ENCODE results near the gene DDX28. TPM values are rescaled to one million over a fixed set of nuclear protein-coding genes. Genes with fewer than 3 reads are reported as not detected.

DDX28 gene, protein sequence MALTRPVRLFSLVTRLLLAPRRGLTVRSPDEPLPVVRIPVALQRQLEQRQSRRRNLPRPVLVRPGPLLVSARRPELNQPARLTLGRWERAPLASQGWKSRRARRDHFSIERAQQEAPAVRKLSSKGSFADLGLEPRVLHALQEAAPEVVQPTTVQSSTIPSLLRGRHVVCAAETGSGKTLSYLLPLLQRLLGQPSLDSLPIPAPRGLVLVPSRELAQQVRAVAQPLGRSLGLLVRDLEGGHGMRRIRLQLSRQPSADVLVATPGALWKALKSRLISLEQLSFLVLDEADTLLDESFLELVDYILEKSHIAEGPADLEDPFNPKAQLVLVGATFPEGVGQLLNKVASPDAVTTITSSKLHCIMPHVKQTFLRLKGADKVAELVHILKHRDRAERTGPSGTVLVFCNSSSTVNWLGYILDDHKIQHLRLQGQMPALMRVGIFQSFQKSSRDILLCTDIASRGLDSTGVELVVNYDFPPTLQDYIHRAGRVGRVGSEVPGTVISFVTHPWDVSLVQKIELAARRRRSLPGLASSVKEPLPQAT
- 15.1 and 19.6 TPM in 2 replicates for total RNA-seq (2014; rRNA removed; shearing (Covaris generic))

- peak; percentile 87 for DNase-seq (ENCODE audit: low spot score)
These were observed at the start of gene DDX28, which contains the start of gene DUS2 for GRCh38 chr16:68022728-68023537. Gene DDX28, minus strand, starts transcription at chr16:68023232. Its CDS starts 30 bp downstream, at chr16:68023202. Gene DUS2, plus strand, starts transcription at chr16:68023284. Its CDS starts 14,740 bp downstream, at chr16:68038024.

- DNase-seq (ENCODE audit: low spot score): no peak
These were observed 49.1 kb upstream of the DDX28 start for GRCh38 chr16:68072038-68072695.

- DNase-seq (ENCODE audit: low spot score): no peak
These were observed 48.5 kb upstream of the DDX28 start for GRCh38 chr16:68071518-68071901.

- DNase-seq (ENCODE audit: low spot score): no peak
These were observed 47.9 kb upstream of the DDX28 start for GRCh38 chr16:68070806-68071517.

DNA sequence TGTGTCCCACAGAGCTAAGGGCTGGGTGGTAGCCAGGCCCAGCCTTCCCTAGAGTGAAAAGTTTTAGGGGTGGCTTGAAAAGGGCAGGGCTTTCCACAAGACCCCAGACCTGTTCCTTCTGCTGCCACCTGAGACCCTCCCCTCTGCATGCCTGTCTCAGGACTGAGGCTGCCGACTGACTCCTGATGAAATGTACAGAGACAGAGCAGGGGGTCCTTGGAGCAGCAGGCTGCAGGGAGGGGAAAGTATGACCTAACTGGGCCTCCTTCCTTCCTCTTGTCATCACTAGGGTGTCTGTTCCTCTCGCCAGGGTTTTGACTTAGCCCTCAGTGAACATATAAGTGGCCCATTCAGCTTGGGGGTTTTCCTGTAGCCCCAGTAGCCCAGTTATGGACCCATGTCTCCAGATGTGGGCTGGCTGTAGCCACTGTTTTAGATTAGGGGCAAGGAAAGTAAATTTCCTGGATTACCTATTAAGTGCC lies 47.3 kb upstream of the DDX28 start:
- DNase-seq (ENCODE audit: low spot score): no peak

DNA sequence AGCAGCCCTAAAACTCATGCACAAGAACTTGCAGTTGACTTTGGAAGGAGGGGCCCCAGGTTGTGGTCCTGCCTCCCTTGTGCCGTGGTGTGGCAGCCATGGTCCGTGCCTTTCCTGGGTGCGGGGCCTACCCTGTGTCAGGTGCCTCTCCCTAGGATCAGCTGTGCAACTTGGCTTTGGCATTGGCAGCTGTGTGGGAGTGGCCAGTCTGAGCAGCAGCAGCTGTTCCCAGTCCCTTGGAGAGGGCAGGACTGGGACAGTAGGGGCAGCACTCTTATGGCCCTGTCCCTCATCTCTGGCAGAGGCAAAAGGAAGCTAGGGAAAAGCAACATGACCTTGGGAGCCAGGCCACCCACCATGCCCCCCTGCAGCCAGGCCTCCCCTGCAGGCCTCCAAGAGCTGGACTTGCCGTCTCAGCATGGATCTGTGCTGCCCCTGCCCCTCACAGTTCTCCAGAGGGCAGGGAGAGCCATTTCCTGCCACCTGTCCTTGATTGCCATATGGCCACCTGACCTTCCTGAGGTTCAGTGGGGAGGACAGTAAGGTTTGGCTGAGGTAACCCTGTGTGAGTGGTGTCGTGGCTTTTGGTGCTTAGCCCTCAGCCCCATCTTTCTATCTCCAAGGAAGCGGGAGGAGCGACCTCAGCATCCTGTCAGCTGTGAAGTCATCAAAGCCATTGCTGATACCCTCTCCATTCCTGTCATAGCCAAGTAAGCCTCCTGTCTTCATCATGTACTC lies 46.6 kb upstream of the DDX28 start:
- no peak for DNase-seq (ENCODE audit: low spot score)

DNA sequence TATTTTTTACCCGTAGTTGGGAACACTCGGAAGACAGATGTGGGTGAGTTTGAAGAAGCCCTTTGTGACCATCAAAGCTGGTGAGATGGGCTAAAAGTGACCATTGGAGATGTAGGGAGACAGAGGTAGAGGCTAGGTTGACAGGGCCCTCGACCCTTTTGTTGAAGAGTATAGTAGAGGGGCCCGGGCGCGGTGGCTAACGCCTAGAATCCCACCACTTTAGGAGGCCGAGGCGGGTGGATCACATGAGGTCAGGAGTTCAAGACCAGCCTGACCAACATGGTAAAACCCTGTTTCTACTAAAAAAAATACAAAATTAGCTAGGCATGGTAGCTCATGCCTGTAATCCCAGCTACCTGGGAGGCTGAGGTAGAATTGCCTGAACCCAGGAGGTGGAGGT lies 45.9 kb upstream of the DDX28 start:
- DNase-seq (ENCODE audit: low spot score): no peak

DNA sequence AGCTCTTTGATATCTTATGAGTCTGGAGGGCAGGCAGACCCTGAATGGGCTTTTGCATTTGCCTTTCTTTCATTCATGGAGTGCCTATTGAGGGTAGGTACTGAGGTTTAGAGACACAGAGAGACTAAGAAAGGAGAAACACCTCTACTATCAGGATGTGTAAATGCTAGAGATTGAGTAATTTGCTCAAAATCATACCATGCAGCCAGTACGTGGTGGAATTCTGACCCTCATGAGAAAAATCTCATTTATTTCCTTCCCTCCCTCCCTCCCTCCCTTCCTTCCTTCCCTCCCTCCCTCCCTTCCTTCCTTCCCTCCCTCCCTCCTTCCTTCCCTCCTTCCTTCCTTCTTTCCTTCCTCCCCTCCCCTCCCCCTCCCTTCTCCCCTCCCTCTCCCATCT lies 43.7 kb upstream of the DDX28 start:
- no peak for DNase-seq (ENCODE audit: low spot score)

DNA sequence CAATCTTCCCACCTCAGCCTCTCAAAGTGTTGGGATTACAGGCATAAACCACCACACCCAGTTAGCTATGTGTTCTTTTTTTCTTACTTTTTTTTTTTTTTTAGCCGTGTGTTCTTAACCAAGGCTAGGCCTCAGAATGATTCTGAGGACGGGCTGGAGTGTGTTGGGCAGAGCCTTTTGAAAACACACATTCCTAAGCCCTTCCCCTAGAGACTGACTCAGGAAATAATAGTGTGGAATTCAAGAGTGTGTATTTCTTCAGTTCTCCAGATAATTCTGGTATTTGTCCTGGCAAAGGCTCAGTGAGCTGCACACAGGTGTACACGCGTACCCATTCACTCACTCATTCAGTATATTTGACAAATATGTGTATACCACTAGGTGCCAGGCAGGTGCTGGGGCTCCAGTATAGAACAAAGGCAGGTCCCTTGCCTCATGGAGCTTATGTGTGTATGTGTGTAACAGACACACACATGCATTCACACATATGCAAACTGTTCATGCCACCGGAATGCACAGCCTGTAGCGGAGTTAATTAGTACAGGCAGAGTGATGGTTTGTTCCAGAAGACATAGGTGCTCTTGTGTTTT lies 42.8 kb upstream of the DDX28 start:
- no peak for DNase-seq (ENCODE audit: low spot score)

- DNase-seq (ENCODE audit: low spot score): peak; percentile 40
These were observed 41.8 kb upstream of the DDX28 start for GRCh38 chr16:68064791-68065365.

DNA sequence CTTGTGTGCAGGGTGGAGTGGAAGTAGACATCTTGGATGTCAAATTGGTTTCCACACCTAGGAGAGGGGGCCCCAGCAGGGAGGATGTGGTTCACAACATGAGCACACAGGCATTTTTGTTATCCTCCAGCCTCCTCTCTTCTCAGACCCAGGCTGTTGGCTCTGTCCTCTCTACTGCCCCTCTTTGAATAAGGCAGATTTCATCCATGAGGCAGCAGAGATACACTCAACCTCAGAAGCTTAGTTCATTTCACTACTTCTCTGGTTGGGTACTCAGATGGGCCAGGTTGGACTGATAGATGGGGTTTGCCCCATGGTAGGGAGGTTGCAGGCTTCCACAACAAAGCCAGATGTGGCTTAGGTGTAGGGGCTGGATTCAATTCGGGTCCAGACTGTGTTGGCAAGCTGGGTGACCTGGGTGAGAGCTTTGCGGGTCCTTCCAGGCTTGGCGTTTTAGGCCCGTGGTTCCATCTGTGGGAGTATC lies 39.9 kb upstream of the DDX28 start:
- DNase-seq (ENCODE audit: low spot score): no peak

DNA sequence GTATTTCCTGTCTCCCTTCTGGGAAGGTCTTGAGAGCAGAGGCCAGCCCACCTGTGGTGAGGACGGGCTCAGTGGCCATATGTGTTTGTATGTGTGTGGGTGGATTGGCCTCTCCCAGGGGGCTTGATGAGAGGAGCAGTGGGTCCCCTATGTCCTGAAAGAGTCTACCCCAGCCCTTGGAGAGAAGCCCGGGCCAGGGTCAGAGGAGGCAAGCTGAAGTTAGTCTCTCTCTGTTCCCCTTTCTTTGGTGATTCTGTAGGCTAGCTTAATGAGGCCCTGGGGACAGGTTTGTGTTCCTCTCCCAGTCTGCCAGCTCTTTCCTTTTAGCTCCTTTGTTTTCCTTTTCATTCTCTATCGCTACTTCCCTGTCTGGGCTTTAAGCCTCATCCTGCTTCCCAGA lies 38.4 kb upstream of the DDX28 start:
- no peak for DNase-seq (ENCODE audit: low spot score)

DNA sequence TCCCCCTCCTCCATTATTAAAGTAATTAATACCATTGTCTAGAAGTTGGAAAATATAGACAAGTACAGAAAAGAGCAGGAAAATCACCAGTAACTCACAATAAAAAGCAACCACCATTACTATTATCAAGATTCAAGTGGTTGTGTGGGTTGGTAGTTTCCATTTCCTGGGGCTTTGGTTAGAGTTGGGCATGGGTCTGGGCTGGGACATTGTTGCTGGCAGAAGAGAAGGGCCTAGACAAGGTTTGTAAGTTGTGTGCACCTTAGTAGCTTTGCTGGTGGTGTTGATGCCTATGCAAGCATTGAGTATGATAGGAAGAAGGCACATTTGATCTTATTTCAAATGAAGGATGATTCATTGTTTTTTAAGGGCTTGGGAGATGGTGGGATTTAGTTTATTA lies 36.8 kb upstream of the DDX28 start:
- no peak for DNase-seq (ENCODE audit: low spot score)

DNA sequence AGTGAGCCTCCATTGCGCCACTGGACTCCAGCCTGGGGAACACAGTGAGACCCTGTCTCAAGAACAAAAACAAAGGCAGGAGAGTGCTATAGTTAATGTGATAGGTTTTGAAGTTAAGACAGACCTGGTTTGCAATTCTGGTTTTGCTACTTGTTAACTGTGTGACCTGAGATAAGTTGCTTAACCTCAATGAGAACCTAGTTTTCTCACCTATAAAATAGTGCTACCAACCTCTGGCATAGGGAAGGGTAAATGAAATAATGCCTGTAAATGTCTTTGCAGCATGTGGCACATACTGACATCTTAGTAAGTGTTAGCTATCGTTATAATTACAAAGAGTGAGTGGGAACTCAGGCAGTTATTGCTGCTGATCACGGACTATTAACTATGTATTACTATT lies 32.4 kb upstream of the DDX28 start:
- no peak for DNase-seq (ENCODE audit: low spot score)

DNA sequence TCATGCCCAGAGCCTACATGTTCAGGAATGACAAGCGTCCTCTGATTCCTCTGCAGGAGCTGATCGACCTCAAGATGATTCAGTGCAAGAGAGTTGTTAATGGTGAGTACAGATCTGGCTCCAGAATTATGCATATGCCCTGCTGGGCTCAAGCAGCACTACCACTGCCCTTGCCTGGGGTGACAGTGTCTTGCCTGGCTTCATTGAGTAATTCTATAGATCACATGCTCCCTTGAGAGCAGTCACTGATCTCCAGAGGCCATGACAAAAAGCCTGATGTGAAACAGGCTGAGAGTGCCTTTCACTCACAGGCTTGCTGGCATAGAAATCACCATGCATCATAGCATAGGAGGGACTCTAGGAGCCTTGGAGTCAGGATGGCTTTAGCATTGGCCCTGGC lies 26.4 kb upstream of the DDX28 start:
- DNase-seq (ENCODE audit: low spot score): no peak

GRCh38 chr16:68047987-68048386 lies 25.0 kb upstream of the DDX28 start:
- no peak for DNase-seq (ENCODE audit: low spot score)

GRCh38 chr16:68046106-68046505 lies 23.1 kb upstream of the DDX28 start:
- DNase-seq (ENCODE audit: low spot score): no peak

- DNase-seq (ENCODE audit: low spot score): no peak
These were observed 18.8 kb upstream of the DDX28 start for GRCh38 chr16:68041783-68042182.

DNA sequence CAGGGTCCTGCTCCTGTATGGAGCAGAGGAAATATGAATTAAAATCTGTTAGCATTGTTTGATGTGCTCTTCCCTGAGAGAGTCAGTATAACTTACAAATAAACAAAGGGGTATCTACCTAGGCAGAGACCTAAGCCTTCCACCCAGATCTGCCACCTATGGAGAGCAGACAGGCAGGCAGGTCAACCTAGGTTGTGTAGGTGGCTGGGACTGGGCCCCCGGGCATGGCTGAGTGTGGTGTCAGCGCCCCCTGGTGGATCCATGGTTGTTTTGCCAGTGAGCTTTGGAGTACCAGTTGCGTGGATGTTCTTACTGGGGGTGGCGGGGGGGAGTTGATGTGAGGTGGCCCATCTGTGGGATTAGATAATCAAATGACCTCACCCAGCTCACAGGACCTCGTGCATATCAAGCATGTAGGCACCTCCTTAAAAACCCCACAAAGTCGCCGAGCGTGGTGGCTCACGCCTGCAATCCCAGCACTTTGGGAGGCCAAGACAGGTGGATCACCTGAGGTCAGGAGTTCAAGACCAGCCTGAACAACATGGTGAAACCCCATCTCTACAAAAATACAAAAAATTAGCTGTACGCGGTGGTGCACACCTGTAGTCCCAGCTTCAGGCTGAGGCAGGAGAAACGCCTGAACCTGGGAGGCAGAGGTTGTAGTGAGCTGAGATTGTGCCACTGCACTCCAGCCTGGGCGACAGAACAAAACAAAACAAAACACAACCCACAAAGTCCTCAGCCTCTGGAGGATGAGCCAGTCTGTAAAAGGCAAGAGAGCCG lies 17.7 kb upstream of the DDX28 start:
- DNase-seq (ENCODE audit: low spot score): peak; percentile 42

All from H4 (cell line).